Liver (tissue), 9 donors: Measurements from ENCODE around the gene TEDC1. TPM values are rescaled to one million over a fixed set of nuclear protein-coding genes. Genes with fewer than 3 reads are reported as not detected.

Experiments used
- DNase-seq: peaks from one replicate; pipeline ENCODE4 v3.0.0-alpha.2; 2017; ENCODE audit warnings: low spot score
- H3K27ac ChIP-seq, 2 donors: one replicate each; pipeline ENCODE4 v1.7.0; 2013; ENCODE audit warnings: inconsistent platforms in 2 of 2, low read length in 2 of 2, control low read depth in 1 of 2, low read depth in 1 of 2, mild to moderate bottlenecking in 1 of 2
- H3K27me3 ChIP-seq, 4 donors: one replicate each; pipeline versions ENCODE4 v1.6.1 to v1.7.0; 2013; ENCODE audit warnings: low read length in 3 of 4, inconsistent platforms in 1 of 4, mild to moderate bottlenecking in 1 of 4, moderate library complexity in 1 of 4; ENCODE audit not compliant: control insufficient read depth in 4 of 4, insufficient read depth in 4 of 4
- H3K36me3 ChIP-seq, 4 donors: one replicate each; pipeline versions ENCODE4 v1.6.1 to v1.7.0; 2013; ENCODE audit warnings: low read length in 3 of 4, mild to moderate bottlenecking in 3 of 4, low read depth in 1 of 4, moderate library complexity in 1 of 4; ENCODE audit not compliant: control insufficient read depth in 4 of 4, insufficient read depth in 3 of 4
- H3K4me1 ChIP-seq, 4 donors: one replicate each; pipeline versions ENCODE4 v1.6.1 to v1.7.0; 2013; ENCODE audit warnings: low read length in 3 of 4, mild to moderate bottlenecking in 3 of 4, moderate library complexity in 1 of 4; ENCODE audit not compliant: control insufficient read depth in 4 of 4, insufficient read depth in 4 of 4
- H3K4me3 ChIP-seq, 3 donors: one replicate each; pipeline versions ENCODE4 v1.6.1 to v1.7.0; 2013; ENCODE audit warnings: low read length in 3 of 3, control low read depth in 1 of 3, low read depth in 1 of 3, mild to moderate bottlenecking in 1 of 3
- H3K9ac ChIP-seq, 2 donors: one replicate each; pipeline ENCODE4 v1.7.0; 2013; ENCODE audit warnings: low read length in 2 of 2, mild to moderate bottlenecking in 2 of 2, moderate library complexity in 2 of 2, control low read depth in 1 of 2, low read depth in 1 of 2
- H3K9me3 ChIP-seq, 4 donors: one replicate each; pipeline versions ENCODE4 v1.6.1 to v1.7.0; 2013; ENCODE audit warnings: low read length in 3 of 4; ENCODE audit not compliant: control insufficient read depth in 4 of 4
- EGR1 ChIP-seq, 2 donors: IDR thresholded peaks; 2 replicates each; pipeline ENCODE4 v1.6.1; 2016 to 2018; ENCODE audit warnings: antibody characterized with exemption in 2 of 2, low read depth in 2 of 2
- FOXA2 ChIP-seq: IDR thresholded peaks from 2 replicates; pipeline ENCODE4 v1.6.1; 2016; ENCODE audit warnings: antibody characterized with exemption
- GABPA ChIP-seq, 2 donors: IDR thresholded peaks in 1 of 2; conservative IDR thresholded peaks in 1 of 2; 2 replicates each; pipeline ENCODE4 v1.6.1; 2016; ENCODE audit warnings: antibody characterized with exemption in 2 of 2, mild to moderate bottlenecking in 1 of 2, moderate library complexity in 1 of 2
- HNF4A ChIP-seq, 2 donors: conservative IDR thresholded peaks; 2 replicates each; pipeline ENCODE4 v1.6.1; 2016; ENCODE audit warnings: antibody characterized with exemption in 2 of 2, mild to moderate bottlenecking in 2 of 2
- HNF4G ChIP-seq: IDR thresholded peaks from 2 replicates; pipeline ENCODE4 v1.6.1; 2016; ENCODE audit warnings: antibody characterized with exemption
- JUND ChIP-seq, 2 donors: IDR thresholded peaks; 2 replicates each; pipeline ENCODE4 v1.6.1; 2016; ENCODE audit warnings: antibody characterized with exemption in 2 of 2
- NR2F2 ChIP-seq: IDR thresholded peaks from 2 replicates; pipeline ENCODE4 v1.6.1; 2016; ENCODE audit warnings: antibody characterized with exemption
- RAD21 ChIP-seq, 2 donors: IDR thresholded peaks; 2 replicates each; pipeline ENCODE4 v1.6.1; 2016; ENCODE audit warnings: antibody characterized with exemption in 2 of 2, mild to moderate bottlenecking in 2 of 2
- RXRA ChIP-seq, 2 donors: IDR thresholded peaks; 2 replicates each; pipeline ENCODE4 v1.6.1; 2017 to 2018; ENCODE audit warnings: antibody characterized with exemption in 2 of 2, mild to moderate bottlenecking in 1 of 2
- SP1 ChIP-seq: IDR thresholded peaks from 2 replicates; pipeline ENCODE4 v1.6.1; 2018; ENCODE audit warnings: antibody characterized with exemption, mild to moderate bottlenecking
- TAF1 ChIP-seq: conservative IDR thresholded peaks from 2 replicates; pipeline ENCODE4 v1.6.1; 2016; ENCODE audit warnings: antibody characterized with exemption, mild to moderate bottlenecking
- YY1 ChIP-seq: IDR thresholded peaks from 2 replicates; pipeline ENCODE4 v1.6.1; 2016; ENCODE audit warnings: antibody characterized with exemption, mild to moderate bottlenecking
- WGBS: extraction: QIAGEN DNeasy Blood & Tissue Kit; methylation state at CpG from one replicate; pipeline ENCODE4 v1.1.7; 2013; 5-methylcytosine and 5-hydroxymethylcytosine counted together
- polyA plus RNA-seq, 2 donors: library from polyadenylated mRNA; stranded (reverse) in 1 of 2; unstranded in 1 of 2; fragments of 200-250 nt in 1 of 2; fragments of >200 nt in 1 of 2; fragmentation: Nextera tagmentation in 1 of 2; extraction: Ambion mirVana in 1 of 2; gene quantifications; one replicate each; pipeline versions ENCODE4 v1.2.1 to v1.2.3, GENCODE V29; 2013 to 2015
- total RNA-seq, 2 donors: library from RNA; depleted of rRNA; stranded (reverse); fragments of >200 nt; gene quantifications; one replicate each; pipeline ENCODE4 v1.2.3, GENCODE V29; 2014
- TF ChIP-seq, protein P1 (sequence below): IDR thresholded peaks from 2 replicates; pipeline ENCODE4 v1.6.1; 2016; ENCODE audit warnings: antibody characterized with exemption
- TF ChIP-seq, protein P2 (sequence below): IDR thresholded peaks from 2 replicates; pipeline ENCODE4 v1.6.1; 2016; ENCODE audit warnings: antibody characterized with exemption
- TF ChIP-seq, protein P3 (sequence below): IDR thresholded peaks from 2 replicates; pipeline ENCODE4 v1.6.1; 2016; ENCODE audit warnings: antibody characterized with exemption
- TF ChIP-seq, protein P4 (sequence below): IDR thresholded peaks from 2 replicates; pipeline ENCODE4 v1.6.1; 2016; ENCODE audit warnings: antibody characterized with exemption, mild to moderate bottlenecking
- TF ChIP-seq, protein P5 (sequence below): fragments of 150-350 bp; IDR thresholded peaks from 2 replicates; pipeline ENCODE4 v1.5.1; 2017; ENCODE audit warnings: improper control_type of control experiment, low read depth, low read length; ENCODE audit not compliant: missing input control
- donor health status: healthy.
- donor health status: healthy.
- donor health status: healthy.
- donor health status: healthy.
- donor health status: healthy.

Gene TEDC1
- total and polyA plus RNA-seq, 4 donors = 0.97 to 7.5 (median 3.2) TPM

DNA sequence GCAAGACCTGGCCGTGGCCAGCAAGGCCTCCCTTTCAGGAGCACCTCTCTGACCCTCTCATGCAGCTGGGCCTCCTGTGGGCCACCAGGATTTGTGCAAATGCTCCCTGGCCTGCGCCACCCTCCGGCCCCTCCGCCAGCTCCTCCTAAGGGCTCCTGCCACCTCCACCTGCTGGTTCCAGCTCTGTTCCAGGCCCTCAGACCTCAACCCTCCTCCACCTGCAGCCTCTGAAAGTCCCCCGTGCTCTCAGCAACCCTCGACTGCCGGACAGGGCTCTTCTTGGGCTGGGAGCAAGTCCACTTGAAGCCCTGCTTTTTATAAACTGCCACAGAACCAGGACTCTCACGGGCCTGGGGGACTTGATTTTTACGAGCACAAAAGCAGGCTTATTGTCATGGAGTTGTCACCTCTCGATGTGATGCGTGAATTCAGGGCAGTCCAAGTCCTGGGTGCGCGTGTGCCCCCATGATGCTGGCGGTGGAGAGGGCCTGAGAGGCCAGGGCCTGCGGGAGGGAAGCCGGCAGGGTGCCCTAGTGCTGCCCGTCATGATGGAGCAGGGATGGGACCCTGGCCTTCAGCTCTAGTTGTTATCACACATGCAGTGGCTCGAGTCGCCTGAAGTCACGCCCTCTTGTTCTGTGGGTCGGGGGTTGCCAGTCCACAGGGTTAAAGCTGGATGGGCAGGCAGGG, 9.1 kb downstream of the TEDC1 start:
- no peaks in the 10 kb centered on the region for H3K9me3 ChIP-seq
- H3K36me3 ChIP-seq = no peaks in the 10 kb centered on the region
- no peaks in the 10 kb centered on the region for H3K27me3 ChIP-seq
- H3K4me1 ChIP-seq = peaks cover 10 to 39% (median 25%) of the 10 kb centered on the region in 4 donors
- no peak overlapping the region for H3K4me3 ChIP-seq
- no peak overlapping the region for H3K9ac ChIP-seq
- 91% methylated on average over 21 of the region's 21 CpGs for WGBS
- no peak for TF ChIP-seq RXRA (IDR thresholded peaks at IDR 0.05)
- TF ChIP-seq NR2F2 = no peak
- TF ChIP-seq SP1 = no peak
- no peak for TF ChIP-seq FOXA2
- TF ChIP-seq, protein P1, sequence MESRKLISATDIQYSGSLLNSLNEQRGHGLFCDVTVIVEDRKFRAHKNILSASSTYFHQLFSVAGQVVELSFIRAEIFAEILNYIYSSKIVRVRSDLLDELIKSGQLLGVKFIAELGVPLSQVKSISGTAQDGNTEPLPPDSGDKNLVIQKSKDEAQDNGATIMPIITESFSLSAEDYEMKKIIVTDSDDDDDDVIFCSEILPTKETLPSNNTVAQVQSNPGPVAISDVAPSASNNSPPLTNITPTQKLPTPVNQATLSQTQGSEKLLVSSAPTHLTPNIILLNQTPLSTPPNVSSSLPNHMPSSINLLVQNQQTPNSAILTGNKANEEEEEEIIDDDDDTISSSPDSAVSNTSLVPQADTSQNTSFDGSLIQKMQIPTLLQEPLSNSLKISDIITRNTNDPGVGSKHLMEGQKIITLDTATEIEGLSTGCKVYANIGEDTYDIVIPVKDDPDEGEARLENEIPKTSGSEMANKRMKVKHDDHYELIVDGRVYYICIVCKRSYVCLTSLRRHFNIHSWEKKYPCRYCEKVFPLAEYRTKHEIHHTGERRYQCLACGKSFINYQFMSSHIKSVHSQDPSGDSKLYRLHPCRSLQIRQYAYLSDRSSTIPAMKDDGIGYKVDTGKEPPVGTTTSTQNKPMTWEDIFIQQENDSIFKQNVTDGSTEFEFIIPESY = no peak
- no peak for TF ChIP-seq TAF1
- TF ChIP-seq JUND (IDR thresholded peaks at IDR 0.05) = no peak
- no peak for TF ChIP-seq EGR1 (IDR thresholded peaks at IDR 0.05; ENCODE audit: low read depth in 2 of 2)
- TF ChIP-seq YY1 = no peak
- TF ChIP-seq RAD21 (IDR thresholded peaks at IDR 0.05) = no peak
- TF ChIP-seq, protein P2, sequence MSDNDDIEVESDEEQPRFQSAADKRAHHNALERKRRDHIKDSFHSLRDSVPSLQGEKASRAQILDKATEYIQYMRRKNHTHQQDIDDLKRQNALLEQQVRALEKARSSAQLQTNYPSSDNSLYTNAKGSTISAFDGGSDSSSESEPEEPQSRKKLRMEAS = no peak
- no peak for TF ChIP-seq HNF4A (conservative IDR thresholded peaks at IDR 0.05)
- TF ChIP-seq HNF4G = no peak
- TF ChIP-seq, protein P3, sequence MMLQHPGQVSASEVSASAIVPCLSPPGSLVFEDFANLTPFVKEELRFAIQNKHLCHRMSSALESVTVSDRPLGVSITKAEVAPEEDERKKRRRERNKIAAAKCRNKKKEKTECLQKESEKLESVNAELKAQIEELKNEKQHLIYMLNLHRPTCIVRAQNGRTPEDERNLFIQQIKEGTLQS = no peak
- TF ChIP-seq GABPA (IDR thresholded peaks at IDR 0.05 in 1 of 2, conservative IDR thresholded peaks at IDR 0.05 in 1 of 2) = no peak
- TF ChIP-seq, protein P4, sequence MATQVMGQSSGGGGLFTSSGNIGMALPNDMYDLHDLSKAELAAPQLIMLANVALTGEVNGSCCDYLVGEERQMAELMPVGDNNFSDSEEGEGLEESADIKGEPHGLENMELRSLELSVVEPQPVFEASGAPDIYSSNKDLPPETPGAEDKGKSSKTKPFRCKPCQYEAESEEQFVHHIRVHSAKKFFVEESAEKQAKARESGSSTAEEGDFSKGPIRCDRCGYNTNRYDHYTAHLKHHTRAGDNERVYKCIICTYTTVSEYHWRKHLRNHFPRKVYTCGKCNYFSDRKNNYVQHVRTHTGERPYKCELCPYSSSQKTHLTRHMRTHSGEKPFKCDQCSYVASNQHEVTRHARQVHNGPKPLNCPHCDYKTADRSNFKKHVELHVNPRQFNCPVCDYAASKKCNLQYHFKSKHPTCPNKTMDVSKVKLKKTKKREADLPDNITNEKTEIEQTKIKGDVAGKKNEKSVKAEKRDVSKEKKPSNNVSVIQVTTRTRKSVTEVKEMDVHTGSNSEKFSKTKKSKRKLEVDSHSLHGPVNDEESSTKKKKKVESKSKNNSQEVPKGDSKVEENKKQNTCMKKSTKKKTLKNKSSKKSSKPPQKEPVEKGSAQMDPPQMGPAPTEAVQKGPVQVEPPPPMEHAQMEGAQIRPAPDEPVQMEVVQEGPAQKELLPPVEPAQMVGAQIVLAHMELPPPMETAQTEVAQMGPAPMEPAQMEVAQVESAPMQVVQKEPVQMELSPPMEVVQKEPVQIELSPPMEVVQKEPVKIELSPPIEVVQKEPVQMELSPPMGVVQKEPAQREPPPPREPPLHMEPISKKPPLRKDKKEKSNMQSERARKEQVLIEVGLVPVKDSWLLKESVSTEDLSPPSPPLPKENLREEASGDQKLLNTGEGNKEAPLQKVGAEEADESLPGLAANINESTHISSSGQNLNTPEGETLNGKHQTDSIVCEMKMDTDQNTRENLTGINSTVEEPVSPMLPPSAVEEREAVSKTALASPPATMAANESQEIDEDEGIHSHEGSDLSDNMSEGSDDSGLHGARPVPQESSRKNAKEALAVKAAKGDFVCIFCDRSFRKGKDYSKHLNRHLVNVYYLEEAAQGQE = no peak
- H3K27ac ChIP-seq = no peak overlapping the region
- DNase-seq = no peak

DNA sequence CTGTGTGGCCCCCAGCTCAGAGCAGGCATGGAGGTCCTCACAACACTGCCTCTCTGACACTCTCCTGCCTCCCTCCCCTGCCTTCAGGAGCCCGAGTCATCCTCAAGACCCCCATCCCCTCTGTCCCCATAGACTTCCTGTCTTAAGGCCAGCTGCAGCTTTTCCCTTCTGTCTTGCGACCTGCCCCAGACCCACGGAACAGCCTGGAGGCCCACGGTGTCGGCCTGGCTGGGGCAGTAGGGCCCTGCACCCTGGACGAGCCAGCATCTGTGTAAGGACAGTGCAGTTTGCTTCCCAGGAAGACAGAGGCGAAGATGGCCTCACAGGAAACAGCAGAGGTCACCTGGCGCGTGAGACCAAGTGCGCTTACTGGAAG, 9.7 kb downstream of the TEDC1 start:
- 76% methylated on average over 10 of the region's 10 CpGs for WGBS
- H3K9ac ChIP-seq = no peak overlapping the region
- TF ChIP-seq, protein P3 = no peak
- TF ChIP-seq, protein P1 = no peak
- TF ChIP-seq YY1 = no peak
- TF ChIP-seq, protein P5, sequence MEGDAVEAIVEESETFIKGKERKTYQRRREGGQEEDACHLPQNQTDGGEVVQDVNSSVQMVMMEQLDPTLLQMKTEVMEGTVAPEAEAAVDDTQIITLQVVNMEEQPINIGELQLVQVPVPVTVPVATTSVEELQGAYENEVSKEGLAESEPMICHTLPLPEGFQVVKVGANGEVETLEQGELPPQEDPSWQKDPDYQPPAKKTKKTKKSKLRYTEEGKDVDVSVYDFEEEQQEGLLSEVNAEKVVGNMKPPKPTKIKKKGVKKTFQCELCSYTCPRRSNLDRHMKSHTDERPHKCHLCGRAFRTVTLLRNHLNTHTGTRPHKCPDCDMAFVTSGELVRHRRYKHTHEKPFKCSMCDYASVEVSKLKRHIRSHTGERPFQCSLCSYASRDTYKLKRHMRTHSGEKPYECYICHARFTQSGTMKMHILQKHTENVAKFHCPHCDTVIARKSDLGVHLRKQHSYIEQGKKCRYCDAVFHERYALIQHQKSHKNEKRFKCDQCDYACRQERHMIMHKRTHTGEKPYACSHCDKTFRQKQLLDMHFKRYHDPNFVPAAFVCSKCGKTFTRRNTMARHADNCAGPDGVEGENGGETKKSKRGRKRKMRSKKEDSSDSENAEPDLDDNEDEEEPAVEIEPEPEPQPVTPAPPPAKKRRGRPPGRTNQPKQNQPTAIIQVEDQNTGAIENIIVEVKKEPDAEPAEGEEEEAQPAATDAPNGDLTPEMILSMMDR = no peak
- no peak for TF ChIP-seq GABPA (IDR thresholded peaks at IDR 0.05 in 1 of 2, conservative IDR thresholded peaks at IDR 0.05 in 1 of 2)
- TF ChIP-seq HNF4A (conservative IDR thresholded peaks at IDR 0.05) = no peak
- TF ChIP-seq EGR1 (IDR thresholded peaks at IDR 0.05; ENCODE audit: low read depth in 2 of 2) = no peak
- TF ChIP-seq RXRA (IDR thresholded peaks at IDR 0.05) = no peak
- TF ChIP-seq, protein P4 = no peak

More for the DNA sequence above, 9.7 kb downstream of the TEDC1 start:
- H3K4me3 ChIP-seq = no peak overlapping the region
- no peaks in the 10 kb centered on the region for H3K27me3 ChIP-seq
- H3K9me3 ChIP-seq = no peaks in the 10 kb centered on the region
- no peak overlapping the region for H3K27ac ChIP-seq
- H3K36me3 ChIP-seq = no peaks in the 10 kb centered on the region
- peaks cover 10 to 33% (median 21%) of the 10 kb centered on the region in 4 donors for H3K4me1 ChIP-seq
- no peak for DNase-seq
